HG03108 (cell line): ENCODE measurements around the gene AGR3.
"Not testable (repeated sequence)": the region's sequence is repeated elsewhere in the genome, so short reads cannot be mapped to it uniquely, and the experiment has no call there.

Experiments used
- ATAC-seq: cut with Tn5 transposase; IDR thresholded peaks from one replicate; pipeline ENCODE4 v1.9.1; 2021; ENCODE audit warnings: moderate library complexity; ENCODE audit not compliant: unreplicated experiment

AGR3 gene

DNA sequence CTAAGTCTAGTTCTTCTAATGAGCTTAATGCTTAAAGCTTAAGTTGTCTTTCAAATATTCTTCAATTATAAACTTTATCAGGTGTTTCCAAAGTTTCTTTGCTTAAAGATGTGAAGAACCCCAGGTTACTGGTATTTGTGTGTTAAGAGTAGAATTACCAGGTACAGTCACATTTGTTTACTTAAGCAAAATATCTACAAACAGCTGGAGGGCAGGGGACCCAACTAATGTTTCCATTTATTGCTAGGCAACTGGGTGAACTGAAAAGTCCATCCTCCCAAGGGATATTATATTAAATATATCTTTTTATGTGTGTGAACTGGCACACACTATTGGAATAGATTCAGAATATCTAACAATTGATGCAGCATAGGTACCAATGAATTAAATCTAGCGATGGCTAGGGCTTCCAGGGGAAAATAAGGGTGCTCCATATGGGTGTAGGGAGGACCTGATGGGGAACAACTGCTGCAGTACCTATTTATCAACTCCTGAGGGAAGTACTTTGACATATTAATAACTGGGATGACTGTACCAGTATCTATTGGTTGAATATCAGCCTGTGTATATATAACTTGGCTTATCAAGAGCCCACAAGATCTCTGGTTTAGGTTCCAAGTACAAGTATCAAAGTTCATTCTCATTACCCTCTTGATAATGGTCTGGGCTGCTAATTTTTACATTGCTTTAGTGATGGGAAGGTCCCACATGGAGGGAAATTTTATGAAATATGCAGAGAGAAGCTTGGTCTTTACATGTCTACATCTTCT lies 10.3 kb upstream of the AGR3 start:
- no peak for ATAC-seq

DNA sequence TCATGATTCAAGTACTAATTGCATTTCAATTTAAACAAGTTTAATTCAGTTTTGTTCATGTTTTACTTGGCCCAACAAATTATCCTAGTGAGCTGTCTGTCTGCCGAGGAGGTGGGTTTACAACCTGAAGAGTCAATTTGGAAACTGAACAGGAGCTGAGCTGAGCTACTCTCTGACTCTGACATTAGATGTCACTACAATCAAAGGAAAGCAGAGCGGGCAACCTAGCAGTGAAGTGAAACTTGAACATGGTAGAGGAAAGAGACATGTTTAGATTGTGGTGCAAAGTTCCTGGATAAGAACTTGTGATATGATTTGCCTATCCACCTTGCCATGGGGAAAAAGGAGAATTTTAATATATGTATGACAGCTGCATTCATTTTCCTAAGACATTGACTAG lies 9.6 kb upstream of the AGR3 start:
- ATAC-seq: no peak

DNA sequence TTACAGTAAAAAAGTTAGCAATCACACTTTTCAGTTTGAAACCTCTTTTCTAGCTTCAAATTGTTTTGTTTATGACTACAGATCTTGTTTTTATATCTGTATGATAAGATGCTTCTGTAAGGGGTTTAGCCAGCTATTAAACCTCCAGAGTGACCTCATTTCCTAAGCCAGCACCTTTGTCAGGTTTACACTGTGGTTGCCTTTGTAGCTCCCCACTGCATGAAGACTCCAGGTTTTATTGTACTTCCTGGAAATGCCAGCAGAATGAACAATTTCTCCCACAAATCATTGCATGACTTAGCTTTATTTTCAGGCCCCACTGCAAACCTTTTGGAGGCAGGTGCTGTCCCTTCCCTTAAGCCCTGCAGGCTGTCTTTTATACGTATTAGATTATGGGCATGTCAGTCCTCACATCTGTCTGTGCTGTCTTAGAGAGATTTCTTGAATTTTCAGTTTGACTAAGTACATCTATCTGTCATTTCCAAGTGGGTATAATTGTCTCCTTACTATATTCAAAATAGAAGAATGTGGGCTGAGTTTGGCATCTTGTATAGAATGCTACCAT lies 8.2 kb upstream of the AGR3 start:
- ATAC-seq: no peak

DNA sequence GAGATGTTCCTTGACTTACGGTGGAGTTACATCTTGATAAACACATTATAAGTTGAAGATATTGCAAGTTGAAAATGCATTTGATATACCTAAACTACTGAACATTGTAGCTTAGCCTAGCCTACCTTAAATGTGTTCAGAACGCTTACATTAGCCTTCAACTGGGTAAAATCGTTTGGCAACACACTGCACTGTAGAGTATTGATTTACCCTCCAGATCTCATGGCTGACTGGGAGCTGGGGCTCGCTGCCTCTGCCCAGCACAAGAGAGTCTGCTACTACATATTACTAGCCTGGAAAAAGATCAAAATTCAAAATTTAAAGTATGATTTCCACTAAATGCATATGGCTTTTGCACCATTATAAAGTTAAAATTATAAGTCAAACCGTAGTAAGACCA lies 7.5 kb upstream of the AGR3 start:
- no peak for ATAC-seq

DNA sequence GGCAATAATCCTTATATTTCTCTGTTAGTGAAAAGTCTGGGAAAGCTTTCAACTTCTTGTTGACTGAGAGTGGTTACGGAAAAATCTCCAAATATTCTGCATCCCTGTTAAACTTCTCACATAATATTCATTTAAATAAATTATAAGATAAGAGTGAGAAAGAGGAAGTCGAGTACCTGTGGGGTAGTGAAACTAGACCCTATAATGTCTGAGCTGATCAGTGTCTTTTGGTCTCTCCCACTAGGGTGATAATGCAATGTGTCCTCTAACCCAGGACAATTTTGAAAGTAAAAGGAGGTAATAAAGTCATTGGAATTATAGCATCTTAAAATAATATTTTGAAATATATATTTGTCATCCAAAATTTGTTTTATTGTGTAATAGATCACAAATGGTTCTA lies 2.1 kb upstream of the AGR3 start:
- no peak for ATAC-seq

DNA sequence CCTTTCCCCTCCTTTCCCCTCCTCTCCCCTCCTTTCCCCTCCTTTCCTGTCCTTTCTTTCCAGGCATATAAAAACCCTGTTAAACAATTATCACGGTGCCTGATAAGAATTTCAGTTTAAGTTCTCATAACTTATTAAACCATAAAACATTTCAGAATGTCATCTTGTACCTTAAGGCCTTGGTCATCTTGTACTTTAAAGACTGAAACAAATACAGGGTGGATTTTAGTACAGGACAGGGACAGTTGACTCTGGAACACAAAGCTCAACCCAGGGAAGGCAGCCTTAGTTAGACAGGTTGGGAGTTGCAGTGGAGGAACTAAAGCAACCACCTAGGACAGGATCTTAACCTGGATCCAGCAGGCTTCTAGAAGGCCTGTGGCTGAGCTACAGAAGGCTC lies 1.2 kb downstream of the AGR3 start:
- ATAC-seq: no peak

DNA sequence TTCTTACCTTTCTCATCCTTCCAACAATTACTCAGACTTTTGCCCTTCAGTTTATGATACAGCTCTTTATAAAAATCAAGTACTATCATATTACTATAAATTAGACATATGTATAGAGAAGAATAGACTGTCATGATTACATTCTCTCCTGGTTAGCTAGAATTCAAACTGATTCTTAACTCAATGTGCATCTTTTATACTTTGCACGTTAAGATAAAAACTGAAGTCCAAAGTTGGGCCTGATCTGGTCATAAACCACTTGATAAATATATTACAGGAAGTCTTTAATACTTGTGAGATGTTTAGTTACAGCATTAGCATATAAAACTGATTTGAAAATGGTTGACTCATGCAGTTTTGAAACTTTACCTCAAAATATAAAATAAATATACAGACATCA lies 2.6 kb downstream of the AGR3 start:
- ATAC-seq: no peak

DNA sequence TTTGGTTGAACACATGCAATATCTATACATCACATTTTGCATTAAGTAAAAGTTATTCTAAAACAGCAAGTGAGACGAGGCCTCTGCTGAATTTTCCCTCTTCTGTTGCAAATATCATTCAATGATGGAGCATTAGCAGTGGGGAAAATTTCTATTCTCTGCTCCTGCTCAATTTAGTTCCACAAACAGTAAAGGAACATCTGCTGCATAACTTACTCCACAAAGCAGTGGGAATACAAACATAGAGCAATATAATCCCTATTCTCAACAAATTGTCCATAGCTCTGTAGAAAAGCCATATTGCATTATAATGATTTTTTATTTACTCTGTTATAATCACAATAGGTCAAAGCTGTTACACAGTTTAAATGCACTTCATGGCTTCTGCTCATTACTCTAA lies 5.9 kb downstream of the AGR3 start:
- no peak for ATAC-seq

DNA sequence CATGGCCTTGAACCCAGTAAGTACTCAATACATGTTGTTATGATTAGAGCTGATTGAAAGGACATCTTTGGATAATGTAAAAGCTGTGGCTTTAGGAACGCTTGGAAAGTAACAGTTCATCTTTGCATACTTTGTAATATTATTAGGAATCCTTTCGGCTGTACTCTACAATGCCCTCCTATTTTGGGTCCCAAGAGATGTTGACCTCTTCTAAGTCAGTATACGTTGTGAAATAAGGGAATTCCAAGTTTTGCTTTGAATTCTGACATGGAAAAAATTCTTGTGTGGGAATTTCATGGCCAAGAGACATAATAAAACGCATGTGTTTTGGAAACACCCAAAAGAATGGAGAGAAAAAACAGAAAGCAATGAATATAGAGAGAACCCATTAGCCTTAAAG lies 7.7 kb downstream of the AGR3 start:
- no peak for ATAC-seq

DNA sequence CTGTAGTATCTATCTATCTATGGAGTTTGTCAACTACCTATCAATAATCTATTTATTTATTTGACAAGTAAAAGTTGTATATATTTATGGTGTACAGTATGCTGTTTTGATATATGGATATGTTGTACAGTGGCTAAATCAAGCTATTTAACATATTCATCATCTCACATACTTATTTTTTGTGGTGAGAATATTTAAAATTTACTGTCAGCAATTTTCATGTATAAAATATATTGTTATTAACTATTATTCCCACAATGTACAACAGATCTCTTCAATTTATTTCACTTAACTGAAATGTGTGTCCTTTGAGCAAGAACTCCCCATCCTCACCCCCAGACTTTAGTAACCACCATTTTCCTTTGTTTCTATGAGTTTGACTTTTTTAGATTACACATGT lies 14.5 kb downstream of the AGR3 start:
- ATAC-seq: no peak

DNA sequence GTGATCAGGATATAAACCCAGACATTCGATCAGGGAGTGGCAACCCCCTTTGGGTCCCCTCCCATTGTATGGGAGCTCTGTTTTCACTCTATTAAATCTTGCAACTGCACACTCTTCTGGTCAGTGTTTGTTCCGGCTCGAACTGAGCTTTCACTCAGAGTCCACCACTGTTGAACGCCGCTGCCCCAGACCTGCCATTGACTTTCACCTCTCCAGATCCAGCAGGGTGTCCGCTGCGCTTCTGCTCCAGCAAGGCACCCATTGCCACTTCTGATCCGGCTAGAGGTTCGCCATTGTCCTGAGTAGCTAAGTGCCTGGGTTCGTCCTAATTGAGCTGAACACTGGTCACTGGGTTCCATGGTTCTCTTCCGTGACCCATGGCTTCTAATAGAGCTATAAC lies 28.6 kb downstream of the AGR3 start:
- not testable (repeated sequence) for ATAC-seq

DNA sequence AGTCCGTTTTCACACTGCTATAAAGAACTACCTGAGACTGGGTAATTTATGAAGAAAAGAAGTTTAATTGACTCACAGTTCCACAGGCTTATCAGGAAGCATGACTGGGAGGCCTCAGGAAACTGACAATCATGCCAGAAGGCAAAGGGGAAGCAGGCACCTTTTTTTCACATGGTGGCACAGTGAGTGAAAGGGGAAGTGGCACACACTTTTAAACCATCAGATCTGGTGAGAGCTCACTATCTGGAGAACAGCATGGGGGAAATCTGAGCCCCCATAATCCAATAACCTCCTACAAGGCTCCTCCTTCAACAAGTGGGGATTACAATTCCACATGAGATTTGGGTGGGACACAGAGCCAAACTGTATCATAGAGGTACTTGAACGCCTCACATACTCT lies 30.0 kb downstream of the AGR3 start:
- ATAC-seq: no peak

DNA sequence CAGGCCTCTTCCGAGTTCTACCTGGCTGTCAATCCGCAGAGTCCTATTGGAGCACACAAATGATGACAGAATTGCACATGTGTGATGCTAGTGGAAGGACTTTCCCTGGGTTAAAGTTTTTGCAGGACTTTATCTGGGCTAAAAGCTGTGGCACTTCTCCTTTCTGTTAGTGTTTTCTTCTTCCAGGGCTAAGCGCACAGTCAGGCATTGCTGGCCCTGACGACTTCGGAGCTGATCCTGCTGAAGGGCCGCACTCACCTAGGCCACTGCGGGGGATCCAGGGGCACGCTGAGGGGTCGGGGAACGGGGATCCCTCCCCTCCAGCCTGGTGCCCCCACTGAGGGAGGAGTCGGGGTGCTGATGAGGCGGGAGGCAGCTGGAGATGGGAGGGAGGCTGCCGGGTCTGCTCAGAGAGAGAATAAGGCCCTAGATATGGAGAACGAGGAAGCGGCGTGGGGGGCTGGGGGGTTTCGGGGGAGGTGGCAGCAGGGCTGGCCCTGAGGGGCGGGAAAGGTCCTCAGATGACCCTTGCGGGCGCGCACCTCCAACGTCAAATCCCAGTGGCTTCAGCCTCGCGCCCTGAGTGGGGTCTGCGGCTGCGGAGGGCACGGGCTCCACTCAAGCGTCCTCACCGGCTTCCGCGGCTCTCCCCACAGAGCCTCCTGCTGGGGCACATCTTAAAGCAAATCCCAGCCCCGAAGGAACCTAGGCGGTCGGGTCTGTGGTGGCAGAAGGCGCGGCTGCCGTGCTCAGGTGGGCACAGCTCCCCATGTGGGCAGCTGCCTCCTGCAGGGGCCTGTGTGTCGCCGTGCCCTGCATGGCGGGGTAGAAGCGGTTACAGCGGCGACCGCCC lies 30.9 kb downstream of the AGR3 start:
- ATAC-seq: no peak

DNA sequence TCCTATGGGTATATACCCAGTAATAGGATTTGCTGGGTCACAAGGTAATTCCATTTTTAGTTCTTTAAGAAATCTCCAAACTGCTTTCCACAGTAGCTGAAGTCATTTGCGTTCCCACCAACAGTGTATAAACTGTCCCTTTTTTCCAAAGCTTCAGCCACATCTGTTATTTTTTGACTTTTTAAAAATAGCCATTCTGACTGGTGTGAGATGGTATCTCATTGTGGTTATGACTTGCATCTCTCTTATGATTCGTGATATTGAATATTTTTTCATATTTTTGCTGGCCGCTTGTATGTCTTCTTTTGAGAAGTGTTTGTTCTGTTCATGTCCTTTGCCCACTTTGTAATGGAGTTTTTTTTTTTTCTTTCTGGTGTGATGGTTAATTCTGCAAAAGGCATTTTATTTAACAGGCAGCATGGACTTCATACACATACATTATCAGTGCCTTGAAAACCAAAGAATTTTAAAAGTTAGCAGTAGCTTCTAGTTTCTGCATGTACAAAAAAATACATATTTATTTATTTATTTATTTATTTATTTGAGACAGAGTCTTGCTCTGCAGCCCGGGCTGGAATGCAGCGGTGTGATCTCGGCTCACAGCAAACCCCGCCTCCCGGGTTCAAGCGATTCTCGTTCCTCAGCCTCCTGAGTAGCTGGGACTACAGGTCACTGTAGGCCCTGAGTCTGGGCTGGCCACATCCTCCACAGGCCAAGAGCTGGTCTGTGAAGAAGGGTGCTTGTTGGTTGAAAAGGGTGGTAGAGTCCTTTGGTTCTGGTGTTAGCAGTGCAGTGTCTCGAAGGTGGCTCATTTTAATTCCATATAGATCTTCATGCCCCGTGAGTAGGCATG lies 32.3 kb downstream of the AGR3 start:
- ATAC-seq: no peak

DNA sequence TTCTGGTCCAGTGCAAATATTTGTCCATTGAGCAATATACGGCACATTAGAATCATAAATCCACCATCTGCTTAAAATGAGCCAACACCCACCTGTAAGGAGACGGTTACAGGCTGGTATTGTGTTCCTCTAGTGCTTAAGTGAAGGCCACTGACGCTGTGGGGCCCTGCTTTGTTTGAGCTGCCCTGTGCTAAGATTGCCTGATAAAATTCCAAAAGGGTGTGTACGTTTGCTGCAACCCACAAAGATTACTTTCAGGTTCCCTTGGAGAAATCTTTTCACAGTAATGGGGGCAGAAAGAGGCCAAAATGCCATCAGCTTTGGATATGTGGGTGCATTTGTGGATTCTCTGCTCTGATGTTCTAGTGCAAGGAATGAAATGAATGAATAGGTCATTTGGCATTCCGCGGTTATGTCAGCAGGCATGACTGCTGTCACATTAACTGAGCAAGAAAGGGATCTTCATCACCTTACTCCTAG lies 34.4 kb downstream of the AGR3 start:
- no peak for ATAC-seq

DNA sequence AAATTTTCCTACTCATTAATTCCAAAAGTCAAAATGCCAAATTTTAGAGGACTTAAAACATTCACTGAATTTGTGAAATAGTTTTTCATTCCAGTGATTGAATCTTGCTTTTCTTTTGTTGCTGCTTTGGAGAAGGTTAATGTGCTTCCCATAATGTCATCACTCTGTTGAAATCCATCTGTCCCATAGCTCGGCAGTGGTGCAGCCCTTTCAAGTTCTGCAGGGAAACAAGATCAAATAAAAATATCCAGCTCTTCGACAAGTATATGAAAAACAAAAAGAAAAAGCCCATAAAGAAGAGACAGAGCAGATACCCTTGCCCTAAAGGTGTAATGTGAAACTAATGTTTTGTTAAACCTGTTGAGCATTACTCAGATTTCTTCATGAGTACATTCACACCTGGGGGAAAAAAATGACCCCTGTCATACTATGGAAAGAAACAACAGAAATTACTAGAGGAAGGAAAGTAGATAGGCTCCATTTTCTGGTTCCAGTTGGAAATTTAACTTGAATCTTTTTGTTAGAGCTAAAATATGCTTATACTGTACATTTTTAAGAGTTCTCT lies 35.1 kb downstream of the AGR3 start:
- ATAC-seq: no peak

DNA sequence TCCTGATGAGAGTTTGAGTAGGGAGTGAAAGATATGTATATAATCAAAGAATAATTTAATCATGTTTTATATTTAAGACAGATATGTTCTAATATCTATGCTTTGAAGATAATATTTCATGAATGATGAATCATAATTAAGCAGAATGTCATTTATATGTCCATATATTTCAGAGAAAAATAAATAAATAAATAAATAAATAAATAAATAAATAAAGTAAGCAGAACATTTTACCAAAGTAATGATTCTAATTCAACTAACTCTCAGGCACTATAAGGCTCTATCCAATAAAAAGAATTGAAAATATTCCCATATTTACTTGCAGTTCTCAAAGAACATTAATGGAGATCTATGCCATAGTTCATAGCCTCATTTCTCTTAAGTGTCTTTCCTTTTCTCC lies 36.0 kb downstream of the AGR3 start:
- ATAC-seq: no peak

DNA sequence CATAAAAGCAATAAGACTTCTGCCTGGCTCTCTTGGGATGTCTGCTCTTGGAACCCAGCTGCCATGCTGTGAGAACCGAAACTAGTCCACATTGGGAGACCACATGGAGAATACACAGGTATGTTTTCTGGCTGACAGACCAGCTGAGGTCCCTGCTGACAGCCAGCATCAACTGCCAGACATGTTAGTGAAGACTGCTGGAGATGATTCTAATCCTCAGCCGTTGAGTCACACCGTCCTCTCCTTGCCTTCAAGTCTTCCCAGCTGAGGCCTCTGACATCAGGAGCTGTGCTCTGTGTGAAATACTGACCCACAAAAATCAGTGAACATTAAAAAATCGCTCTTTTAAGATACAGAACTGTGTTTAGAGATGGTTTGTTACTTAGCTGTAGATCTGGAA lies 40.1 kb downstream of the AGR3 start:
- no peak for ATAC-seq

DNA sequence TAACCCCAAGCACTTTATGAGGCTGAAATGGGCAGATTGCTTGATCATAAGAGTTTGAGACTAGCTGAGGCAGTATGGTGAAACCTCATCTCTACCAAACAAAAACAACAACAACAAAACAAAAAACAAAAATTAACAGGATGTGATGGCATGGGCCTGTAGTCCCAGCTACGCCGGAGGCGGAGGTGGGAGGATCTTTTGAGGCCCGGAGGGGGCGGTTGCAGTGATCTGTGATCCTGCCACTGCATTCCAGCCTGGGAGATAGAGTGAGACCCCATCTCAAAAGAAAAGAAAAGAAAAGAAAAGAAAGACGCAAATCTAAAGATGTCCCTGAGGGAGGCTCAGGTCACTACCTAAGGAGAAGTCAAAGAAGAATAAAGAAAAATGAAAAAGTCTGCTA lies 41.7 kb downstream of the AGR3 start:
- no peak for ATAC-seq

DNA sequence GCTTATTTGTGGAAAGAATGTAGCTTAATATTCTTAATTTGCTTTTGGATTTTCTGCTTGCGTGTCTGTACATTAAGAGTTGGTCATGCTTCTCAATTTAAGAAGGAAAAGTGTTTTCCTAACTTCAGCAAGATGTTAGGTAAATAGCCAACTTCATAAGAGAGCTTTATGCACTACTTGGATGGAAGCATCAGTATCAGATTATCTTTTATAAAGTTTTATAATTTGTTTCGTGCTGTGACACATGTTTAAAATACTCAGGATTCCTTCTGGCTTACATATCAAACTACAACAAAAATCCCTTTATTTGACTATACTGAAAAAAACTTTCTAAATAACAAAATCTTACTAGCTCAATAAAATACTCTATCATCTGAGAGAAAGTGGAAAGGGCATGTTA lies 42.1 kb downstream of the AGR3 start:
- no peak for ATAC-seq

DNA sequence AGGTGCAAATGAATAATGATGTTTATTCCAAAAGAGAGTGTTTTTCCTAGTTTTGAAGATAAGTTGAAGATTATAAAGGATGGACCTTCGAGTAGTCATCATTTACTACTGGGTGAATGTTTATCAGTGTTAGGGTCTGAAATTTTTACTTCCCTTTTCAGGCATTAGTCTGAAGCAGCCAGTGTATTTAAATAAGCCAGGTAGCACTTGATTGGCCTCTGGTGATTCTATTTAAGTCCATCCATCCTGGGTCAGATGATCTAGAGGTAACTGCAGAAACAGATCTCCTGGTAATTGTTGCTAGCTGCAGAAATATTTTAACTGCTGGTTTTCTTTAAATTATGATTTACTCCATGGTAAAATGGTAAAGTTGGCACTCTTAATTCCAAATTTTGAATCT lies 42.9 kb downstream of the AGR3 start:
- no peak for ATAC-seq
